NB4 (cell line): ENCODE measurements around the gene SMIM44.

Source experiments
- CTCF ChIP-seq: IDR thresholded peaks from one replicate; pipeline ENCODE4 v1.5.1; 2012; ENCODE audit warnings: low read depth, low read length
- MAX ChIP-seq: IDR thresholded peaks from 2 replicates; pipeline ENCODE4 v1.6.1; 2011; ENCODE audit warnings: low read depth, low read length
- MYC ChIP-seq: IDR thresholded peaks from 2 replicates; pipeline ENCODE4 v1.6.1; 2011; ENCODE audit warnings: low read depth, low read length
- POLR2A ChIP-seq: IDR thresholded peaks from 2 replicates; pipeline ENCODE4 v1.6.1; 2011; ENCODE audit warnings: mild to moderate bottlenecking; ENCODE audit not compliant: insufficient read length; ENCODE audit errors: extremely low read depth

- TF ChIP-seq CTCF, result no peak
- no peak for TF ChIP-seq POLR2A
- no peak for TF ChIP-seq MAX
- no peak for TF ChIP-seq MYC
Observed at GRCh38 chr19:3496392-3497273, 13.4 kb upstream of the SMIM44 start.
